ENCODE results near the gene PTGFR.

The PTGFR gene

GRCh38 chr1:78491451-78492071 lies 787 bp downstream of the PTGFR start:
- TF ChIP-seq, protein P1, sequence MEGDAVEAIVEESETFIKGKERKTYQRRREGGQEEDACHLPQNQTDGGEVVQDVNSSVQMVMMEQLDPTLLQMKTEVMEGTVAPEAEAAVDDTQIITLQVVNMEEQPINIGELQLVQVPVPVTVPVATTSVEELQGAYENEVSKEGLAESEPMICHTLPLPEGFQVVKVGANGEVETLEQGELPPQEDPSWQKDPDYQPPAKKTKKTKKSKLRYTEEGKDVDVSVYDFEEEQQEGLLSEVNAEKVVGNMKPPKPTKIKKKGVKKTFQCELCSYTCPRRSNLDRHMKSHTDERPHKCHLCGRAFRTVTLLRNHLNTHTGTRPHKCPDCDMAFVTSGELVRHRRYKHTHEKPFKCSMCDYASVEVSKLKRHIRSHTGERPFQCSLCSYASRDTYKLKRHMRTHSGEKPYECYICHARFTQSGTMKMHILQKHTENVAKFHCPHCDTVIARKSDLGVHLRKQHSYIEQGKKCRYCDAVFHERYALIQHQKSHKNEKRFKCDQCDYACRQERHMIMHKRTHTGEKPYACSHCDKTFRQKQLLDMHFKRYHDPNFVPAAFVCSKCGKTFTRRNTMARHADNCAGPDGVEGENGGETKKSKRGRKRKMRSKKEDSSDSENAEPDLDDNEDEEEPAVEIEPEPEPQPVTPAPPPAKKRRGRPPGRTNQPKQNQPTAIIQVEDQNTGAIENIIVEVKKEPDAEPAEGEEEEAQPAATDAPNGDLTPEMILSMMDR (IDR thresholded peaks at IDR 0.05; ENCODE audit: low read depth, low read length, missing control alignments), result no peak
- no peak for DNase-seq (ENCODE audit: low read depth)
- H3K4me3 ChIP-seq (ENCODE audit: low read depth, low read length), result no peak overlapping the region

- DNase-seq (ENCODE audit: low read depth), result no peak
- H3K4me3 ChIP-seq (ENCODE audit: low read depth, low read length), result no peak overlapping the region
- TF ChIP-seq, protein P1 (IDR thresholded peaks at IDR 0.05; ENCODE audit: low read depth, low read length, missing control alignments), result no peak
These were observed 1.7 kb downstream of the PTGFR start for GRCh38 chr1:78492386-78492950.

- TF ChIP-seq, protein P1 (IDR thresholded peaks at IDR 0.05; ENCODE audit: low read depth, low read length, missing control alignments), result no peak
- no peak overlapping the region for H3K4me3 ChIP-seq (ENCODE audit: low read depth, low read length)
- DNase-seq (ENCODE audit: low read depth), result no peak
These were observed 2.7 kb downstream of the PTGFR start for GRCh38 chr1:78493451-78493850.

- DNase-seq (ENCODE audit: low read depth), result no peak
- TF ChIP-seq, protein P1 (IDR thresholded peaks at IDR 0.05; ENCODE audit: low read depth, low read length, missing control alignments), result no peak
- H3K4me3 ChIP-seq (ENCODE audit: low read depth, low read length), result no peak overlapping the region
These were observed 6.4 kb downstream of the PTGFR start for GRCh38 chr1:78497201-78497600.

- TF ChIP-seq, protein P1 (IDR thresholded peaks at IDR 0.05; ENCODE audit: low read depth, low read length, missing control alignments), result no peak
- DNase-seq (ENCODE audit: low read depth), result no peak
These were observed 9.8 kb downstream of the PTGFR start for GRCh38 chr1:78500529-78500928.

GRCh38 chr1:78501203-78501602 lies 10.4 kb downstream of the PTGFR start:
- TF ChIP-seq, protein P1 (IDR thresholded peaks at IDR 0.05; ENCODE audit: low read depth, low read length, missing control alignments), result no peak
- DNase-seq (ENCODE audit: low read depth), result no peak
- H3K4me3 ChIP-seq (ENCODE audit: low read depth, low read length), result no peak overlapping the region

More at GRCh38 chr1:78500529-78500928, 9.8 kb downstream of the PTGFR start:
- H3K4me3 ChIP-seq (ENCODE audit: low read depth, low read length), result no peak overlapping the region

- no peak overlapping the region for H3K4me3 ChIP-seq (ENCODE audit: low read depth, low read length)
- DNase-seq (ENCODE audit: low read depth), result no peak
- TF ChIP-seq, protein P1 (IDR thresholded peaks at IDR 0.05; ENCODE audit: low read depth, low read length, missing control alignments), result no peak
These were observed 20.6 kb downstream of the PTGFR start for GRCh38 chr1:78511334-78511733.

Measured in GM12864 (cell line).